ENCODE data around the gene TSEN15.

The TSEN15 gene

DNA sequence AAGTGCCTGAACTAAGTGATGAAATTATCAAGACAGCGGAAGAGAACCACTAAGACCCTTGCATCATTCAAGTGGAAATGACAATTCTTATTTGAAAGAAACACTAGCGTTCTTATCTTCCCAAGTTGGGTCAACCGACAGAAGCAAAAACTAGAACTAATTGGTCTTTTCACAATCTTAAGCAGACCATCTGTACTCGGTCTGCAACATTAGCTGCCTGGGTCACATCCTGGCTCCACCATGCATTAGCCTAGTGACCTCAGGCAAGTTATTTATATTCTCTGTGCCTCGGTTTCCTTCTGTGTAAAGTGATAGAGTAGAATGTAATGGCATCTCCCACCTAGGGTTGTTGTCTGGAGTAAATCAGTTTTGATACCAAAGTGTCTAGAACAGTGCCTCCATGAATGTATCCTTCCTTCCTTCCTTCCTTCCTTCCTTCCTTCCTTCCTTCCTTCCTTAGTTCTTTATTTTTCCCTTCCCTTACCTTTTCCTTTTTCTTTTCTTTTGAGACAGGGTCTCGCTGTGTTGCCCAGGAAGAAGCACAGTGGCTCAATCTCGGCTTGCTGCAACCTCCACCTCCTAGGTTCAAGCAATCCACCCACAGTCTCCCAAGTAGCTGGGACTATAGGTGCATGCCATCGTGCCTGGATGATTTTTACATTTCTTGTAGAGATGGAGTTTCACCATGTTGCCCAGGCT lies 20.0 kb upstream of the TSEN15 start:
- no peak overlapping the region for H3K27ac ChIP-seq
- TF ChIP-seq, protein P1, sequence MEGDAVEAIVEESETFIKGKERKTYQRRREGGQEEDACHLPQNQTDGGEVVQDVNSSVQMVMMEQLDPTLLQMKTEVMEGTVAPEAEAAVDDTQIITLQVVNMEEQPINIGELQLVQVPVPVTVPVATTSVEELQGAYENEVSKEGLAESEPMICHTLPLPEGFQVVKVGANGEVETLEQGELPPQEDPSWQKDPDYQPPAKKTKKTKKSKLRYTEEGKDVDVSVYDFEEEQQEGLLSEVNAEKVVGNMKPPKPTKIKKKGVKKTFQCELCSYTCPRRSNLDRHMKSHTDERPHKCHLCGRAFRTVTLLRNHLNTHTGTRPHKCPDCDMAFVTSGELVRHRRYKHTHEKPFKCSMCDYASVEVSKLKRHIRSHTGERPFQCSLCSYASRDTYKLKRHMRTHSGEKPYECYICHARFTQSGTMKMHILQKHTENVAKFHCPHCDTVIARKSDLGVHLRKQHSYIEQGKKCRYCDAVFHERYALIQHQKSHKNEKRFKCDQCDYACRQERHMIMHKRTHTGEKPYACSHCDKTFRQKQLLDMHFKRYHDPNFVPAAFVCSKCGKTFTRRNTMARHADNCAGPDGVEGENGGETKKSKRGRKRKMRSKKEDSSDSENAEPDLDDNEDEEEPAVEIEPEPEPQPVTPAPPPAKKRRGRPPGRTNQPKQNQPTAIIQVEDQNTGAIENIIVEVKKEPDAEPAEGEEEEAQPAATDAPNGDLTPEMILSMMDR (conservative IDR thresholded peaks at IDR 0.05): no peak

GRCh38 chr1:184032306-184032929 lies 19.1 kb upstream of the TSEN15 start:
- TF ChIP-seq, protein P1 (conservative IDR thresholded peaks at IDR 0.05): no peak
- no peak overlapping the region for H3K27ac ChIP-seq

DNA sequence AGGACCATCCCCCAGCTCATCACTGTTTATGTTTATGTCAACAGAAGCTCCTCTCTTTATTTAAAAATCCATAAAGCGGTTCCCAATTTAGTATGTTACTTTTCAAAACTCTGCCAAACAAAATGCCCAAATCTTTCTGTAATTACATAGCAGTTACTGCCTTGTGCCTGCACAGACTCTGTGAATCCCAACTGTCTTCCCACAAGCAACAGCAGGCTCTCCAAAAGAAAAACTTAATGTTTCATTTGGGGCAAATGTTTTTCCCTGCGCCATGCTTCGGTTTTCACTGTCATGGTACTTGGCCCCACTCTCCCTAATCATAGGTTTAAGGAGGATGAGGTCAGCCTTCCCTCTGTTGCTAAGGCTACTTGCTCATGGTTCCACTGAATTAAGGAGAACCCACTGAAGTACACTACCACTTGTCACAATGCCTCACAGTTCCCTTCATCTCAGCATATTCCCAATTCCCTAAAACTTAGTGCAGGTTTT lies 18.6 kb upstream of the TSEN15 start:
- TF ChIP-seq, protein P1 (conservative IDR thresholded peaks at IDR 0.05): no peak
- no peak overlapping the region for H3K27ac ChIP-seq

GRCh38 chr1:184033711-184034167 lies 17.8 kb upstream of the TSEN15 start:
- H3K27ac ChIP-seq: no peak overlapping the region
- TF ChIP-seq, protein P1 (conservative IDR thresholded peaks at IDR 0.05): no peak

DNA sequence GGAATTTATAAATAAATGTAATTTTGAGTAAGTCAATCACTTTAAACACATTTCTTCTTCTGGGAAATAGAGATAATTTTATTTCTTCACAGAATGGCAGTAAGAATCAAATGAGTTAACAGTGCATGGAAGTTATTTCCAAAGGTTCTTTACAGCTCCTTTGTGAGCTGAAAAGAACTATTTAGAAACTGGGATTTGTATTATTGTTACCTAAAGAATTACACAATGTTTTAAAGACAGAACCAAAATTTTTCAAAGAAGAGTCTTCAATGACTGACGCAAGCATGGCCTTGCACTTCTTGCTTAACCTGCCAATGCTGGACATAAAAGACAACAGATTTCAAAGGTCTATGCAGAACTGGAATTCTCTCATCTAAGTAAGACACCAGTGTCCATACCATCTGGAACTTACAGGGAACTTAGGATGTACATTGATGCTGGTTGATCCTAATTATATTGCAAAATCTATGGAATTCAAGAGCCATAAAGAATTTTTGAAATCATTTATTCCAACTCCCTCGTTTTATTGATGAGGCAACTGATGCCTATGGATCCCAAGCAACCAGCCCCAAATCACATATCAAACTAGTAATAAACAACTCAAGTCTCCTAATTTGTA lies 16.7 kb upstream of the TSEN15 start:
- no peak overlapping the region for H3K27ac ChIP-seq
- TF ChIP-seq, protein P1 (conservative IDR thresholded peaks at IDR 0.05): no peak

DNA sequence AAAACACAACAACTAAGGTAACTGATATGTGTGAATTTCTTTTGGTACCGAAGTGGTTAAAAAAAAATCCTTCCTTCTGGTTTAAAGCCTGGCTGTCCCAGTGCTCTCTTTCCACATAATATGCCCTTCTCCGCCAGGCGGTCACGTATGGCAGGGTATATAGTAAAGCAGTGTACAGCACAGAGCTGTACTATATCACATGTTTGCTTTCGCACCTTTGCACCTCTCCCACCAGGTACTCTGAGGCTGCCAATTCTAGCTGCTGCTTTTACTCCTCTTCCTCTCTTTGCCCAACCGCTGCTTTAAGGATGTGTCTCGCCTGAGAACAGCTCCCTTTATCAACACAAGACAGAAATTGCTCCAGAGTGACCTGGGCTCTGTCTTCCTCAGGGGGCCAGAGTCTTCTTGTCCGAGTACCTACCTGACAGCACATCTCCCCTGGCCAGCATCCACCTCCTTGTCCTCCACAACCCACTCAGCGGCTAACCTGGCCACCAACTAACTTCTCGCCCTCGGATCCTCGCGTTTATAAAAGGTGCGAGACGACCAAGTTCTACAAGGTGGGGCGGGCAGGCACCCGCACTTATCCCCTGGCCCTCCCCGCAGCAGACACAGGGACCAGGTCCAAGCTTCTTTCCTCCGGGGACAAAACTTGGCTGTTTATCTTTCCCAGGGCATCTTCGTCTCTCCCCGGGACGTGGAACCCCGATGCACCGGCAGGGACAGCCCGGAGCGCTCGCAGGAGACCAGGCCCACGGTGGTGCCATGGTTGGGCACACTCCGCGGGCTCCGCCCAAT lies 15.6 kb upstream of the TSEN15 start:
- H3K27ac ChIP-seq: no peak overlapping the region
- TF ChIP-seq, protein P1 (conservative IDR thresholded peaks at IDR 0.05): no peak
